Upper lobe of left lung (tissue), 6 donors: ENCODE results near the gene FOXM1. TPM values are rescaled to one million over a fixed set of nuclear protein-coding genes. Genes with fewer than 3 reads are reported as not detected.

Experiments used
- ATAC-seq, 2 donors: fragments of 200-7000 bp; cut with Tn5 transposase; one replicate each; pipeline ENCODE4 v1.9.1; 2022; ENCODE audit warnings: mild to moderate bottlenecking in 2 of 2, moderate library complexity in 2 of 2; ENCODE audit not compliant: low FRiP score in 2 of 2
- DNase-seq, 2 donors: peaks; one replicate each; pipeline ENCODE4 v3.0.0-alpha.2; 2019 to 2020
- H3K27ac ChIP-seq, 4 donors: fragments of 200-600 bp; sonication (generic); one replicate each; pipeline ENCODE4 v1.5.1; 2016 to 2019
- H3K27me3 ChIP-seq, 4 donors: fragments of 200-600 bp; sonication (generic); one replicate each; pipeline ENCODE4 v1.5.1; 2017 to 2019
- H3K36me3 ChIP-seq, 4 donors: fragments of 200-600 bp; sonication (generic); one replicate each; pipeline ENCODE4 v1.5.1; 2016 to 2019
- H3K4me1 ChIP-seq, 4 donors: fragments of 200-600 bp; sonication (generic); one replicate each; pipeline ENCODE4 v1.5.1; 2018 to 2019
- H3K4me3 ChIP-seq, 4 donors: fragments of 200-600 bp; sonication (generic); one replicate each; pipeline ENCODE4 v1.5.1; 2017 to 2019; ENCODE audit warnings: mild to moderate bottlenecking in 2 of 4, moderate library complexity in 1 of 4
- H3K9me3 ChIP-seq, 4 donors: fragments of 200-600 bp; sonication (generic); one replicate each; pipeline ENCODE4 v1.5.1; 2018 to 2019
- EP300 ChIP-seq, 4 donors: sonication (generic); formaldehyde crosslinking; IDR thresholded peaks; one replicate each; pipeline ENCODE4 v1.5.1; 2017; ENCODE audit warnings: antibody characterized with exemption in 4 of 4, control low read depth in 2 of 4
- POLR2A ChIP-seq, 4 donors: fragments of 450-650 bp; IDR thresholded peaks; one replicate each; pipeline ENCODE4 v1.5.1; 2016 to 2017; ENCODE audit warnings: antibody characterized with exemption in 4 of 4, mild to moderate bottlenecking in 2 of 4
- POLR2AphosphoS5 ChIP-seq, 2 donors: sonication (generic); formaldehyde crosslinking; IDR thresholded peaks; one replicate each; pipeline ENCODE4 v1.5.1; 2017; ENCODE audit warnings: antibody characterized with exemption in 2 of 2
- WGBS, 2 donors: methylation state at CpG; one replicate each; pipeline ENCODE4 v1.1.5; 2017 to 2018; 5-methylcytosine and 5-hydroxymethylcytosine counted together
- total RNA-seq, 6 donors: library from RNA; depleted of rRNA in 4 of 6; stranded (reverse); fragments of >200 nt in 4 of 6; gene quantifications; one replicate each; pipeline versions ENCODE4 v1.1.0 to v1.2.1, GENCODE V29; 2016 to 2021
- TF ChIP-seq, protein P1 (sequence below), 6 experiments: fragments of 450-650 bp in 4 of 6; fragments of 200-600 bp in 2 of 6; sonication (generic) in 2 of 6; IDR thresholded peaks; one replicate each; pipeline ENCODE4 v1.5.1; 2016 to 2019; ENCODE audit warnings: antibody characterized with exemption in 6 of 6
- donor health status: DM: no; HTN: no; CAD: no; lungs with moderate emphysema.
- donor health status: DM: no; HTN: yes; CAD: no; lungs with severe emphysema.

The FOXM1 gene
- total RNA-seq, 6 donors from 2014 or later = 2.1 to 27.6 (median 4.9) TPM; not detected in 1

GRCh38 chr12:2858944-2859421 lies 18.0 kb downstream of the FOXM1 start:
- Histone ChIP-seq H3K27ac (peak overlapping the region in 1 of 4 donors; percentile 15), H3K27me3 (no peaks in the 10 kb centered on the region), H3K9me3 (no peaks in the 10 kb centered on the region), H3K36me3 (peaks cover 0 to 14% (median 2%) of the 10 kb centered on the region in 4 donors), H3K4me3 (no peak overlapping the region), H3K4me1 (no peaks in the 10 kb centered on the region)
- WGBS, 2 donors = 92 to 94% methylated on average over 6 to 12 of the region's 12 CpGs
- ATAC-seq (no peak), DNase-seq (no peak)
- TF ChIP-seq POLR2AphosphoS5 (IDR thresholded peaks at IDR 0.05) (no peak), EP300 (IDR thresholded peaks at IDR 0.05) (no peak), POLR2A (IDR thresholded peaks at IDR 0.05) (no peak)
- TF ChIP-seq, protein P1, sequence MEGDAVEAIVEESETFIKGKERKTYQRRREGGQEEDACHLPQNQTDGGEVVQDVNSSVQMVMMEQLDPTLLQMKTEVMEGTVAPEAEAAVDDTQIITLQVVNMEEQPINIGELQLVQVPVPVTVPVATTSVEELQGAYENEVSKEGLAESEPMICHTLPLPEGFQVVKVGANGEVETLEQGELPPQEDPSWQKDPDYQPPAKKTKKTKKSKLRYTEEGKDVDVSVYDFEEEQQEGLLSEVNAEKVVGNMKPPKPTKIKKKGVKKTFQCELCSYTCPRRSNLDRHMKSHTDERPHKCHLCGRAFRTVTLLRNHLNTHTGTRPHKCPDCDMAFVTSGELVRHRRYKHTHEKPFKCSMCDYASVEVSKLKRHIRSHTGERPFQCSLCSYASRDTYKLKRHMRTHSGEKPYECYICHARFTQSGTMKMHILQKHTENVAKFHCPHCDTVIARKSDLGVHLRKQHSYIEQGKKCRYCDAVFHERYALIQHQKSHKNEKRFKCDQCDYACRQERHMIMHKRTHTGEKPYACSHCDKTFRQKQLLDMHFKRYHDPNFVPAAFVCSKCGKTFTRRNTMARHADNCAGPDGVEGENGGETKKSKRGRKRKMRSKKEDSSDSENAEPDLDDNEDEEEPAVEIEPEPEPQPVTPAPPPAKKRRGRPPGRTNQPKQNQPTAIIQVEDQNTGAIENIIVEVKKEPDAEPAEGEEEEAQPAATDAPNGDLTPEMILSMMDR (IDR thresholded peaks at IDR 0.05) = no peak

DNA sequence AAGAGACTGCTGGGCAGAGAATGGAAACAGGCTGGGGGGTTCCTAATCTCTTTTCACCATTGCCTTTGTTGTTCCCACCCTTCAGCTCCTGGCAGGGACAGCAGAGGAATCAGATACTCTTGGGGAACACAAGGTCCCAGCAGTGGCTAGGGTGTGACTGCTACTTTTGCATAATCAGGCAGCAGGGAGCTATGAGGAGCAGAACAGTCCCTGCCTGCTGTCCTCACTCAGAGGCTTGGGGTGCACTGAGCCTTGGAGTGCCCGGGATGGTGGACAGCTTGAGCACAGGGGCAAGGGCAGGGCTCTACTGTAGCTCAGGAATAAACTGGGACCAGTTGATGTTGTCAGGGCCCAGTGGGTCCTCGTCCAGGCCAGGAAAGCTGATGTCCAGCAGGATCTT lies 18.6 kb downstream of the FOXM1 start:
- no peak overlapping the region for H3K27ac ChIP-seq
- no peak for DNase-seq

DNA sequence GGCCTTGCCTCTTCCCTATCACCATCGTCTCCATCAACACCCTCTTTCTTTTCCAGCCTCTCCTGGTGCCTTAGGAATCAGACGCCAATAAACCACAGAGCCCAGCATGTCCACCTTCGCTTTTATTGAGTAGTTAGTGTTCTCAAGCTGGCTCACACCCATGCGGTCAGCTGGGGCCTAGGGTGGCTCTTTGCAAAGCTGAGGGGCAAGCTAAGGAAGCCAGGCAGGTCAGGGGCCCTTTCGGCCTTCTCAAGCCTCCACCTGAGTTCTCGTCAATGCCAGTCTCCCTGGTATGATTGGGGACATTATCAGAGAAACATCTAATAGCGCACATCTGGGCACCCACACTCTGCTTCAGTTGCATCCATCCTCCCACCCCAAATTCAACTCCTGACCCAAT lies 19.4 kb downstream of the FOXM1 start:
- Histone ChIP-seq H3K4me3 (no peak overlapping the region), H3K27ac (no peak overlapping the region), H3K4me1 (peaks cover 0 to 3% (median 0%) of the 10 kb centered on the region in 4 donors), H3K27me3 (no peaks in the 10 kb centered on the region), H3K36me3 (peaks cover 0 to 14% (median 2%) of the 10 kb centered on the region in 4 donors), H3K9me3 (no peaks in the 10 kb centered on the region)
- DNase-seq (no peak), ATAC-seq (no peak)
- 93 to 96% methylated on average over 7 of the region's 7 CpGs for WGBS, 2 donors
- TF ChIP-seq, protein P1 (IDR thresholded peaks at IDR 0.05) = no peak
- no peak for TF ChIP-seq EP300 (IDR thresholded peaks at IDR 0.05)
- TF ChIP-seq POLR2AphosphoS5 (IDR thresholded peaks at IDR 0.05) = no peak
- TF ChIP-seq POLR2A (IDR thresholded peaks at IDR 0.05) = no peak

More for the DNA sequence above, 18.6 kb downstream of the FOXM1 start:
- Histone ChIP-seq H3K9me3 (no peaks in the 10 kb centered on the region), H3K4me1 (peaks cover 0 to 3% (median 0%) of the 10 kb centered on the region in 4 donors), H3K36me3 (peaks cover 0 to 14% (median 2%) of the 10 kb centered on the region in 4 donors), H3K4me3 (no peak overlapping the region), H3K27me3 (no peaks in the 10 kb centered on the region)
- TF ChIP-seq POLR2AphosphoS5 (IDR thresholded peaks at IDR 0.05) (no peak), EP300 (IDR thresholded peaks at IDR 0.05) (no peak), POLR2A (IDR thresholded peaks at IDR 0.05) (no peak)
- TF ChIP-seq, protein P1 (IDR thresholded peaks at IDR 0.05) = no peak
- no peak for ATAC-seq
- WGBS, 2 donors = 92 to 100% methylated on average over 1 to 2 of the region's 2 CpGs

DNA sequence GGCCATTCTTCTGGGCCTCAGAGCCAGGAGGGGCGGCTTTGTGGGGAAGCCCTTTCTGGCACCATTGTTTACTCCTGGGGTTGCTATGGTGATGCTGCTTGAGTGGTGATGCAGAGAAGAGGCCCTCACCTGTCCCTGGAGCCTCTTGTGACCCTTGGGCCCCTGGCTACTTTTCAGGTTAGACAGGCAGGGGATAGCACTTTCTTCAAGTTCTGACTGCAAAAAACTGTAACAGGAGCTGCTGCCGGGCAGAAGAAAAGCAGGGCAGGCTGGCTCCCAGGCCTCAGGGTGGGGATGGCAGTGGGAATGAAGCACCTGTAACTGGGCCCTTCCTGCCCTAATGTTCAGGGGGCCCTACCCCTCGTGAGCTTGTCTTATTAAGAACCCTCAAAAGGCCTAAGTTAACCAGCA lies 19.9 kb downstream of the FOXM1 start, which contains the start of gene TEX52:
Gene TEX52, minus strand, starts transcription at position 19 of the 411 bp plus-strand sequence. Its CDS starts 13 bp downstream, at position 6.
- Histone ChIP-seq H3K4me1 (peaks cover 0 to 3% (median 0%) of the 10 kb centered on the region in 4 donors), H3K36me3 (peaks cover 0 to 14% (median 2%) of the 10 kb centered on the region in 4 donors), H3K9me3 (no peaks in the 10 kb centered on the region), H3K27ac (no peak within 1 kb of the TSS), H3K4me3 (no peak within 1 kb of the TSS), H3K27me3 (no peaks in the 10 kb centered on the region)
- DNase-seq (no peak), ATAC-seq (no peak)
- WGBS, 2 donors = 75 to 82% methylated on average over 2 to 3 of the region's 3 CpGs
- TF ChIP-seq EP300 (IDR thresholded peaks at IDR 0.05) = no peak
- TF ChIP-seq, protein P1 (IDR thresholded peaks at IDR 0.05) = no peak

GRCh38 chr12:2856051-2856450 lies 20.9 kb downstream of the FOXM1 start:
- Histone ChIP-seq H3K4me3 (no peak overlapping the region), H3K27me3 (no peaks in the 10 kb centered on the region), H3K9me3 (no peaks in the 10 kb centered on the region), H3K36me3 (peaks cover 0 to 14% (median 2%) of the 10 kb centered on the region in 4 donors), H3K27ac (no peak overlapping the region), H3K4me1 (peaks cover 0 to 3% (median 0%) of the 10 kb centered on the region in 4 donors)
- WGBS, 2 donors = 89 to 92% methylated on average over 3 of the region's 3 CpGs
- TF ChIP-seq POLR2A (IDR thresholded peaks at IDR 0.05) = no peak
- ATAC-seq (no peak), DNase-seq (no peak)
